Measurements from ENCODE around the gene DNAH12.

DNA sequence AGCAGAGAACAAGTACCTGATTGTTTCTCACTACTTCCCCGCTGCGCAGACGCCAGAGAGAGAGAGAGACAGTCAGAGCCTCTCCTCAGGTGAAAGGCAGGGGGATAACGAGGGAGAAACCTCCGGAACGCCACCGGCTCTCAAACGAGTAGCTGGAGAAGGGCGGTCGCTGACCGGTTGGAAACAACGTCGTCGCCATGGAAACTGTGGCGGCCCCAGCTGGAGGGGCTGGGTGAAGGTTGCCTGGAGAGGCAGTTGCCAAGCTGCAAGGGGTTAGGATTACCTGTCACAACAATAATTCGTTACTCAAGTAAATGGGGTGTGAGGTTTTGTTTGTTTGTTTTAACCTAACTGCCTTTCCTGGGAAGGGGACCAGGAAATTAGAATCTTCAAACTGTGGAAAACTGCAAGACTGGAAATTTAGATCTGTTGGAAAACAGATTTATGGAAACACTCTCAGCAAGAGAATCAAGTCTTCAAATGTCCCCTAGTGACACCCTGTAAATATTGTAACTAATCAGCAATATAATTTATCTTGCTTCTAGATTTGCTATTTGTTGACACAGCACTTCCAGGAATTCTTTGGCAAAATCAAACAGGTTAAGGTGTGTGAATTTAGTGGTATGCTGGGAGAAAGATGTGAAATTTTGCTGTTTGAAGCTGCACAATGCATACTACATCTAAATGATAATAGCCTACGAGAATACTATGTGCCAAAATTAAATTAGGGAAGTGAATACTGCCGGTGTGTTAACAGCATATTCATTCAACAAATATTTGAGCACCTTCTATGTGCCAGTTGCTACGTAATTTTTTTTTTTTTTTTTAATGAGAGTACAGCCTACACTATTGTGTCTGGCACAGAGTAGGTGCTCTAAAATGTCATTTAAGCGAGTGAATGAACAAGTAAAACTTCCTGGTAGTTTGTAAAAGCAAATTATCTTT lies at the start of gene DNAH12:
- TF ChIP-seq, protein P1, sequence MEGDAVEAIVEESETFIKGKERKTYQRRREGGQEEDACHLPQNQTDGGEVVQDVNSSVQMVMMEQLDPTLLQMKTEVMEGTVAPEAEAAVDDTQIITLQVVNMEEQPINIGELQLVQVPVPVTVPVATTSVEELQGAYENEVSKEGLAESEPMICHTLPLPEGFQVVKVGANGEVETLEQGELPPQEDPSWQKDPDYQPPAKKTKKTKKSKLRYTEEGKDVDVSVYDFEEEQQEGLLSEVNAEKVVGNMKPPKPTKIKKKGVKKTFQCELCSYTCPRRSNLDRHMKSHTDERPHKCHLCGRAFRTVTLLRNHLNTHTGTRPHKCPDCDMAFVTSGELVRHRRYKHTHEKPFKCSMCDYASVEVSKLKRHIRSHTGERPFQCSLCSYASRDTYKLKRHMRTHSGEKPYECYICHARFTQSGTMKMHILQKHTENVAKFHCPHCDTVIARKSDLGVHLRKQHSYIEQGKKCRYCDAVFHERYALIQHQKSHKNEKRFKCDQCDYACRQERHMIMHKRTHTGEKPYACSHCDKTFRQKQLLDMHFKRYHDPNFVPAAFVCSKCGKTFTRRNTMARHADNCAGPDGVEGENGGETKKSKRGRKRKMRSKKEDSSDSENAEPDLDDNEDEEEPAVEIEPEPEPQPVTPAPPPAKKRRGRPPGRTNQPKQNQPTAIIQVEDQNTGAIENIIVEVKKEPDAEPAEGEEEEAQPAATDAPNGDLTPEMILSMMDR (conservative IDR thresholded peaks at IDR 0.05; ENCODE audit: low read length) = no peak
- TF ChIP-seq EZH2phosphoT487 (IDR thresholded peaks at IDR 0.05; ENCODE audit: borderline replicate concordance, low read depth, low read length) = no peak

All from OCI-LY7 (cell line).